HG03460 (cell line): ENCODE data around the gene PITPNM2.

Experiments used
- ATAC-seq: cut with Tn5 transposase; IDR thresholded peaks from one replicate; pipeline ENCODE4 v1.9.1; 2021; ENCODE audit not compliant: unreplicated experiment

The PITPNM2 gene

GRCh38 chr12:123150744-123151456 is at the start of gene PITPNM2:
TSS of gene PITPNM2 (minus strand) at chr12:123151090. CDS start at chr12:123034590, 116,500 bp downstream.
- peak; percentile 58 for ATAC-seq

GRCh38 chr12:123200414-123200813 is 49.5 kb upstream of the PITPNM2 start:
- no peak for ATAC-seq

- no peak for ATAC-seq
Measured at GRCh38 chr12:123199936-123200335, 49.0 kb upstream of the PITPNM2 start.

- no peak for ATAC-seq
Measured at GRCh38 chr12:123187637-123188036, 36.7 kb upstream of the PITPNM2 start.

- no peak for ATAC-seq
Measured at GRCh38 chr12:123180171-123180570, 29.3 kb upstream of the PITPNM2 start.

- ATAC-seq = no peak
Measured at GRCh38 chr12:123171967-123172366, 21.1 kb upstream of the PITPNM2 start.

- no peak for ATAC-seq
Measured at GRCh38 chr12:123167329-123167728, 16.4 kb upstream of the PITPNM2 start.

- ATAC-seq = no peak
Measured at GRCh38 chr12:123165537-123165936, 14.6 kb upstream of the PITPNM2 start.

GRCh38 chr12:123164710-123165261 is 13.9 kb upstream of the PITPNM2 start:
- ATAC-seq = no peak

GRCh38 chr12:123164222-123164621 is 13.3 kb upstream of the PITPNM2 start:
- no peak for ATAC-seq

- ATAC-seq = no peak
Measured at GRCh38 chr12:123163227-123163626, 12.3 kb upstream of the PITPNM2 start.

- no peak for ATAC-seq
Measured at GRCh38 chr12:123160801-123161487, 10.1 kb upstream of the PITPNM2 start.

- ATAC-seq = no peak
Measured at GRCh38 chr12:123153906-123154305, 3.0 kb upstream of the PITPNM2 start.

GRCh38 chr12:123152833-123153232 is 1.9 kb upstream of the PITPNM2 start:
- ATAC-seq = no peak

GRCh38 chr12:123151457-123152454 is 866 bp upstream of the PITPNM2 start:
- ATAC-seq = no peak

- ATAC-seq = no peak
Measured at GRCh38 chr12:123150275-123150743, 581 bp downstream of the PITPNM2 start.

GRCh38 chr12:123149501-123150274 is 1.2 kb downstream of the PITPNM2 start:
- no peak for ATAC-seq

- no peak for ATAC-seq
Measured at GRCh38 chr12:123149088-123149487, 1.8 kb downstream of the PITPNM2 start.

GRCh38 chr12:123148655-123149054 is 2.2 kb downstream of the PITPNM2 start:
- ATAC-seq = no peak

GRCh38 chr12:123148223-123148622 is 2.7 kb downstream of the PITPNM2 start:
- ATAC-seq = no peak
